Activated CD4-positive, alpha-beta memory T cell treated with anti-CD3 and anti-CD28 coated beads for 36 hours (primary cell): ENCODE data around the gene FLII. TPM values are rescaled to one million over a fixed set of nuclear protein-coding genes. Genes with fewer than 3 reads are reported as not detected.
A peak's percentile ranks its signal among the peaks of the same experiment; 100 is the strongest.
"Not testable (repeated sequence)": the region's sequence is repeated elsewhere in the genome, so short reads cannot be mapped to it uniquely, and the experiment has no call there.

Experiments
- CTCF ChIA-PET: fragments of 350-600 bp; sonication (Branson Sonifier 250); formaldehyde crosslinking; loops from one replicate; lab custom pipeline; 2021; ENCODE audit warnings: antibody characterized with exemption, inconsistent platforms; lab: Charles Lee
- POLR2A ChIA-PET: fragments of 350-600 bp; sonication (Branson Sonifier 250); formaldehyde crosslinking; loops from one replicate; lab custom pipeline; 2021; ENCODE audit warnings: antibody characterized with exemption; lab: Charles Lee
- DNase-seq: peaks from one replicate; pipeline ENCODE4 v3.0.0-alpha.2; 2020
- H3K27ac Mint-ChIP-seq: one replicate; pipeline ENCODE4 v1.8.0; 2021; ENCODE audit warnings: mixed read lengths
- H3K27me3 Mint-ChIP-seq: one replicate; pipeline ENCODE4 v1.8.0; 2021; ENCODE audit warnings: mixed read lengths
- H3K36me3 Mint-ChIP-seq: one replicate; pipeline ENCODE4 v1.8.0; 2021; ENCODE audit warnings: mixed read lengths
- H3K4me1 Mint-ChIP-seq: one replicate; pipeline ENCODE4 v1.8.0; 2021; ENCODE audit warnings: low read depth, mixed read lengths
- H3K4me3 Mint-ChIP-seq: one replicate; pipeline ENCODE4 v1.8.0; 2021; ENCODE audit warnings: mild to moderate bottlenecking, mixed read lengths
- H3K9me3 Mint-ChIP-seq: one replicate; pipeline ENCODE4 v1.8.0; 2021; ENCODE audit warnings: mixed read lengths
- intact Hi-C: fragments of 100-400 bp; cut with micrococcal nuclease; formaldehyde crosslinking; loops from one replicate; pipeline ENCODE4 v1.15.1; 2023
- total RNA-seq, 2 experiments: library from RNA; stranded (reverse); gene quantifications; one replicate each; pipeline ENCODE4 v1.2.3, GENCODE V29; 2021

FLII gene
- total RNA-seq, 2 experiments from 2014 or later: 357 to 359 TPM

- H3K27ac Mint-ChIP-seq: peak within 1 kb of the TSS; percentile 59
- peak; percentile 97 for DNase-seq
- intact Hi-C loops: loop anchor here (1.0 to 2.0 kb wide), 3 partner anchors 36 to 90 kb away; partner anchors contain the start of genes ALKBH5, MIEF2 and SMCR8
- H3K9me3 Mint-ChIP-seq: no peaks in the 10 kb centered on the region
- no peaks in the 10 kb centered on the region for H3K27me3 Mint-ChIP-seq
- CTCF ChIA-PET: no interaction called here
- peak within 1 kb of the TSS; percentile 90 for H3K4me3 Mint-ChIP-seq
- POLR2A ChIA-PET: interaction anchor here (1.0 kb wide), 2 partner anchors 11 to 39 kb away, joined by 3 read pairs; no protein-coding TSS in a partner anchor
- peaks cover 31% of the 10 kb centered on the region for H3K4me1 Mint-ChIP-seq
- H3K36me3 Mint-ChIP-seq: no peaks in the 10 kb centered on the region
Measured at GRCh38 chr17:18225121-18225641, 33.4 kb downstream of the FLII start, which contains the start of gene LLGL1. Gene LLGL1 (plus strand): TSS chr17:18225635. CDS start chr17:18225683, 48 bp downstream.

- POLR2A ChIA-PET: interaction anchor here (1.0 kb wide), 2 partner anchors 10 to 39 kb away, joined by 3 read pairs; no protein-coding TSS in a partner anchor
Measured at GRCh38 chr17:18224387-18225120, 34.0 kb downstream of the FLII start.

GRCh38 chr17:18224053-18224386 is 34.5 kb downstream of the FLII start:
- Mint-ChIP-seq H3K9me3 (no peaks in the 10 kb centered on the region), H3K27ac (no peak overlapping the region), H3K4me1 (peaks cover 31% of the 10 kb centered on the region), H3K36me3 (no peaks in the 10 kb centered on the region), H3K27me3 (no peaks in the 10 kb centered on the region), H3K4me3 (no peak overlapping the region)
- intact Hi-C loops: loop anchor here (2.0 kb wide), 1 partner anchor 37 kb away; the partner anchor contains the start of gene MIEF2
- DNase-seq: no peak
- CTCF ChIA-PET: interaction anchor here (1.0 kb wide), 2 partner anchors 10 to 38 kb away, joined by 3 to 4 read pairs; no protein-coding TSS in a partner anchor
- POLR2A ChIA-PET: interaction anchor here (0.7 to 1.0 kb wide), 2 partner anchors 9 to 12 kb away, joined by 3 read pairs; no protein-coding TSS in a partner anchor

More at GRCh38 chr17:18224387-18225120, 34.0 kb downstream of the FLII start:
- CTCF ChIA-PET: no interaction called here
- Mint-ChIP-seq H3K36me3 (no peaks in the 10 kb centered on the region), H3K27ac (peak overlapping the region; percentile 28), H3K4me1 (peaks cover 31% of the 10 kb centered on the region), H3K4me3 (peak overlapping the region; percentile 61), H3K27me3 (no peaks in the 10 kb centered on the region), H3K9me3 (no peaks in the 10 kb centered on the region)
- DNase-seq: no peak
- intact Hi-C loops: loop anchor here (1.0 to 2.0 kb wide), 3 partner anchors 36 to 91 kb away; partner anchors contain the start of genes ALKBH5, MIEF2 and SMCR8

- ChIA-PET CTCF (interaction anchor here (0.6 to 3.7 kb wide), 6 partner anchors 17 to 77 kb away, joined by 3 to 24 read pairs (median 4); no protein-coding TSS in a partner anchor), POLR2A (no interaction called here)
- DNase-seq: no peak
- Mint-ChIP-seq H3K27ac (peak overlapping the region; percentile 40), H3K4me1 (peaks cover 4% of the 10 kb centered on the region), H3K4me3 (no peak overlapping the region), H3K36me3 (no peaks in the 10 kb centered on the region), H3K27me3 (no peaks in the 10 kb centered on the region), H3K9me3 (no peaks in the 10 kb centered on the region)
- intact Hi-C loops: no loop called here
Measured at GRCh38 chr17:18218756-18219415, 39.7 kb downstream of the FLII start.

- no peak overlapping the region for H3K4me3 Mint-ChIP-seq
Measured at GRCh38 chr17:18217412-18218015, 41.0 kb downstream of the FLII start.

GRCh38 chr17:18216906-18217305 is 41.6 kb downstream of the FLII start:
- DNase-seq, H3K4me3 Mint-ChIP-seq, H3K36me3 Mint-ChIP-seq, H3K4me1 Mint-ChIP-seq, H3K9me3 Mint-ChIP-seq, H3K27me3 Mint-ChIP-seq, H3K27ac Mint-ChIP-seq: not testable (repeated sequence)
- ChIA-PET CTCF (interaction anchor here (1.0 to 3.7 kb wide), 7 partner anchors 9 to 789 kb away, joined by 3 to 24 read pairs (median 5); partner anchors contain the start of gene SHMT1), POLR2A (interaction anchor here (0.7 kb wide), 1 partner anchor 79 kb away, joined by 3 read pairs; no protein-coding TSS in a partner anchor)
- intact Hi-C loops: loop anchor here (1.0 kb wide), 1 partner anchor 76 kb away; no protein-coding TSS in a partner anchor

More at GRCh38 chr17:18217412-18218015, 41.0 kb downstream of the FLII start:
- Mint-ChIP-seq H3K27me3 (no peaks in the 10 kb centered on the region), H3K9me3 (no peaks in the 10 kb centered on the region), H3K36me3 (no peaks in the 10 kb centered on the region), H3K27ac (no peak overlapping the region), H3K4me1 (peaks cover 4% of the 10 kb centered on the region)
- ChIA-PET POLR2A (no interaction called here), CTCF (interaction anchor here (0.5 to 3.7 kb wide), 19 partner anchors 9 to 789 kb away, joined by 3 to 24 read pairs (median 3); partner anchors contain the start of genes ALKBH5, MIEF2 and SHMT1)
- intact Hi-C loops: loop anchor here (1.0 kb wide), 1 partner anchor 76 kb away; no protein-coding TSS in a partner anchor
- DNase-seq: peak; percentile 87

- CTCF ChIA-PET: interaction anchor here (1.1 kb wide), 1 partner anchor 10 kb away, joined by 3 read pairs; no protein-coding TSS in a partner anchor
- H3K4me1 Mint-ChIP-seq: peaks cover 2% of the 10 kb centered on the region
- no peak overlapping the region for H3K4me3 Mint-ChIP-seq
- no peak for DNase-seq
- intact Hi-C loops: no loop called here
- H3K9me3 Mint-ChIP-seq: no peaks in the 10 kb centered on the region
- no peak overlapping the region for H3K27ac Mint-ChIP-seq
- no peaks in the 10 kb centered on the region for H3K27me3 Mint-ChIP-seq
- peaks cover 12% of the 10 kb centered on the region for H3K36me3 Mint-ChIP-seq
- POLR2A ChIA-PET: no interaction called here
Measured at GRCh38 chr17:18213666-18214270, 44.8 kb downstream of the FLII start.

- H3K27me3 Mint-ChIP-seq: no peaks in the 10 kb centered on the region
- H3K4me1 Mint-ChIP-seq: no peaks in the 10 kb centered on the region
- intact Hi-C loops: no loop called here
- DNase-seq: no peak
- no peak overlapping the region for H3K4me3 Mint-ChIP-seq
- CTCF ChIA-PET: no interaction called here
- H3K27ac Mint-ChIP-seq: no peak overlapping the region
- no peaks in the 10 kb centered on the region for H3K9me3 Mint-ChIP-seq
- POLR2A ChIA-PET: interaction anchor here (0.6 kb wide), 1 partner anchor 28 kb away, joined by 3 read pairs; no protein-coding TSS in a partner anchor
- peaks cover 23% of the 10 kb centered on the region for H3K36me3 Mint-ChIP-seq
Measured at GRCh38 chr17:18208092-18208491, 50.4 kb downstream of the FLII start.

GRCh38 chr17:18206962-18207361 is 51.6 kb downstream of the FLII start:
- ChIA-PET POLR2A (no interaction called here), CTCF (no interaction called here)
- peaks cover 23% of the 10 kb centered on the region for H3K36me3 Mint-ChIP-seq
- no peak overlapping the region for H3K27ac Mint-ChIP-seq
- H3K4me3 Mint-ChIP-seq: no peak overlapping the region
- no peaks in the 10 kb centered on the region for H3K4me1 Mint-ChIP-seq
- DNase-seq: no peak
- H3K27me3 Mint-ChIP-seq: no peaks in the 10 kb centered on the region
- H3K9me3 Mint-ChIP-seq: no peaks in the 10 kb centered on the region
- intact Hi-C loops: no loop called here

GRCh38 chr17:18205861-18206260 is 52.7 kb downstream of the FLII start:
- intact Hi-C loops: no loop called here
- no peak for DNase-seq
- no peaks in the 10 kb centered on the region for H3K4me1 Mint-ChIP-seq
- H3K9me3 Mint-ChIP-seq: no peaks in the 10 kb centered on the region
- H3K27me3 Mint-ChIP-seq: no peaks in the 10 kb centered on the region
- H3K36me3 Mint-ChIP-seq: peaks cover 22% of the 10 kb centered on the region
- H3K27ac Mint-ChIP-seq: no peak overlapping the region
- POLR2A ChIA-PET: no interaction called here
- no peak overlapping the region for H3K4me3 Mint-ChIP-seq
- CTCF ChIA-PET: no interaction called here

- intact Hi-C loops: no loop called here
- H3K27ac Mint-ChIP-seq: no peak overlapping the region
- POLR2A ChIA-PET: no interaction called here
- no peak for DNase-seq
- no peaks in the 10 kb centered on the region for H3K9me3 Mint-ChIP-seq
- H3K36me3 Mint-ChIP-seq: peaks cover 18% of the 10 kb centered on the region
- H3K4me3 Mint-ChIP-seq: no peak overlapping the region
- CTCF ChIA-PET: interaction anchor here (0.6 to 0.7 kb wide), 2 partner anchors 302 to 1076 kb away, joined by 3 to 5 read pairs; no protein-coding TSS in a partner anchor
- H3K4me1 Mint-ChIP-seq: peaks cover 12% of the 10 kb centered on the region
- no peaks in the 10 kb centered on the region for H3K27me3 Mint-ChIP-seq
Measured at GRCh38 chr17:18203308-18203707, 55.2 kb downstream of the FLII start.
